Neural crest cell (in vitro differentiated cells): ENCODE measurements around the gene AFTPH. TPM values are rescaled to one million over a fixed set of nuclear protein-coding genes. Genes with fewer than 3 reads are reported as not detected.
A peak's percentile ranks its signal among the peaks of the same experiment; 100 is the strongest.

Source experiments
- DNase-seq: peaks from one replicate; pipeline ENCODE4 v3.0.0; 2021; ENCODE audit warnings: low read depth, mixed read lengths, low spot score
- H3K27ac Mint-ChIP-seq: one replicate; pipeline ENCODE4 v1.8.0; 2021; ENCODE audit warnings: mild to moderate bottlenecking, mixed read lengths; ENCODE audit not compliant: unreplicated experiment
- H3K27me3 Mint-ChIP-seq: 2 replicates; pipeline ENCODE4 v1.8.0; 2021; ENCODE audit warnings: low read depth, mild to moderate bottlenecking, mixed read lengths
- H3K36me3 Mint-ChIP-seq: 2 replicates; pipeline ENCODE4 v1.8.0; 2021; ENCODE audit warnings: low read depth, mild to moderate bottlenecking, mixed read lengths
- H3K4me1 Mint-ChIP-seq: 2 replicates; pipeline ENCODE4 v1.8.0; 2021; ENCODE audit warnings: mixed read lengths
- H3K4me3 Mint-ChIP-seq: one replicate; pipeline ENCODE4 v1.8.0; 2021; ENCODE audit warnings: mild to moderate bottlenecking, mixed read lengths
- H3K9me3 Mint-ChIP-seq: 2 replicates; pipeline ENCODE4 v1.8.0; 2021; ENCODE audit warnings: mixed read lengths
- total RNA-seq: library from RNA; stranded (reverse); gene quantifications from 2 replicates; pipeline ENCODE4 v1.2.1, GENCODE V29; 2021
- TF ChIP-seq, protein P1 (sequence below): fragments of 200-600 bp; sonication (generic); conservative IDR thresholded peaks from 2 replicates; pipeline ENCODE4 v1.5.0; 2021; ENCODE audit warnings: antibody characterized with exemption, mild to moderate bottlenecking

Gene AFTPH
- total RNA-seq, 1 donor from 2014 or later, result 17.3 TPM

DNA sequence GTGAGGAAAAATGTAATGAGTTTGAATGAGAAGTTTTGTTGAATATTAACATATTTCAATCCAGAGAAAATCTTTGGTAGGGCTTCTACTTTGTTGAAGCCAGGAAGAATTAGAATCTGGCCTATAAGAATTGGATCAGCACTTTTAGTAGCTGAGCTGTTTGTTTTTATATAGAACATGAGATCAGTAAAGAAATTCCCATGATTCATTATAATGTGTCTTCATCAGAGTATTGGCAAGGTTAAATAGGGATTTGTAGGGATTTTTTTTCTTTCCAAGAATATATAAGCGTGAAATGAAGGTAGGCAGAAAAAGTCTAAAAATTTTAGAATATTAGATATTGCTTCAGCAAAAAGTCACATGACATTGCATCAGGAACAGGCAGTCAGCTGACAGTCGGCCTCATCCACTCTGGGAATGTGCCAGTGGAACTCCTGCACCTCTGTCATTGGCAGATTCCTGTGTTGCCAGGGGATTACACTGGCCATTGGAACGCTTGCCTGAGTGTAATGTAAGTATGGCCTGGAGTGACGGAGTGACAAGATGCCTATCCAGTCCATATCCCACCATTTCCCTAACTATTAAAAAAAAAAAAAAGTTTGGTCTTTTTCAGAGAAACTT lies 69.0 kb downstream of the AFTPH start:
- H3K27me3 Mint-ChIP-seq, result no peaks in the 10 kb centered on the region
- no peaks in the 10 kb centered on the region for H3K9me3 Mint-ChIP-seq
- DNase-seq, result no peak
- H3K4me1 Mint-ChIP-seq, result no peaks in the 10 kb centered on the region
- TF ChIP-seq, protein P1, sequence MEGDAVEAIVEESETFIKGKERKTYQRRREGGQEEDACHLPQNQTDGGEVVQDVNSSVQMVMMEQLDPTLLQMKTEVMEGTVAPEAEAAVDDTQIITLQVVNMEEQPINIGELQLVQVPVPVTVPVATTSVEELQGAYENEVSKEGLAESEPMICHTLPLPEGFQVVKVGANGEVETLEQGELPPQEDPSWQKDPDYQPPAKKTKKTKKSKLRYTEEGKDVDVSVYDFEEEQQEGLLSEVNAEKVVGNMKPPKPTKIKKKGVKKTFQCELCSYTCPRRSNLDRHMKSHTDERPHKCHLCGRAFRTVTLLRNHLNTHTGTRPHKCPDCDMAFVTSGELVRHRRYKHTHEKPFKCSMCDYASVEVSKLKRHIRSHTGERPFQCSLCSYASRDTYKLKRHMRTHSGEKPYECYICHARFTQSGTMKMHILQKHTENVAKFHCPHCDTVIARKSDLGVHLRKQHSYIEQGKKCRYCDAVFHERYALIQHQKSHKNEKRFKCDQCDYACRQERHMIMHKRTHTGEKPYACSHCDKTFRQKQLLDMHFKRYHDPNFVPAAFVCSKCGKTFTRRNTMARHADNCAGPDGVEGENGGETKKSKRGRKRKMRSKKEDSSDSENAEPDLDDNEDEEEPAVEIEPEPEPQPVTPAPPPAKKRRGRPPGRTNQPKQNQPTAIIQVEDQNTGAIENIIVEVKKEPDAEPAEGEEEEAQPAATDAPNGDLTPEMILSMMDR, result no peak
- H3K36me3 Mint-ChIP-seq, result peaks cover 5% of the 10 kb centered on the region
- H3K27ac Mint-ChIP-seq, result no peak overlapping the region
- no peak overlapping the region for H3K4me3 Mint-ChIP-seq

DNA sequence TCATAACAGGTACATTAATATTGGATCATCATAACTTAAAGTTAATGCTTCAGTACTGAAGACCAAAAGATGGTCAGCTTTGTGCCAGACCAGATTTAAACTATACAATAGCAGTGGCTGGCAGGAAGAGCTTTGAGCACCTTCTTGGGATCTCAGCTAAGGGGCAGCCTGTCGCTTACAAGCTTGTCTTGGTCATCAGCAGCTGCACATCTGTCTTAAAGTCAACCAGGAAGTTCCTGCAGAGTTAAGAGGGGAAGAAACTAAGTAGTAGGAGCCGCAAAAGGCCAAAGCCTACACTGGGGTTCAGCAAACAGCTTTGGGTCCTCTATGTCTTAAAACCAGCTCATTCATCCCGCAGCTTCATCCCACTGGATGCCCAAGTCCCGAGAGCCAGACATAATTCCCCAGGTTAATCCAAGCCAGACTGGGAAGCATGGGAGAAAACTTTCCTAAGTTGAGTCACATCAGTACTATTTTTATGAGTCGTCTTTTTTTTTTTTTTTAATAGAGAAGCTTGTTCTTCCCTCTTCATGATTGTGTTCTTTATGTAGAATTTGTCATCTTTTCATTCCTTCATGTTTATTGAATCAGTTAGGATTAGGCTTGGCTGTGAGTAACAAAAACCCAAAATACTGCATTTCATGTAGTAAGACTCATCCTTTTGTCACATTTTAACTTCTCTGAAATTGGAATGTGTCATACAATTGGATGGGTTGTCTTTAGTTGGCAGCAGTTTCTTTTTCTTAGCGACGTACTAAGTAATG lies 70.3 kb downstream of the AFTPH start:
- H3K9me3 Mint-ChIP-seq, result no peaks in the 10 kb centered on the region
- H3K36me3 Mint-ChIP-seq, result peaks cover 2% of the 10 kb centered on the region
- TF ChIP-seq, protein P1, result no peak
- H3K27ac Mint-ChIP-seq, result peak overlapping the region; percentile 79
- no peak for DNase-seq
- no peaks in the 10 kb centered on the region for H3K4me1 Mint-ChIP-seq
- no peak overlapping the region for H3K4me3 Mint-ChIP-seq
- H3K27me3 Mint-ChIP-seq, result no peaks in the 10 kb centered on the region

- Mint-ChIP-seq H3K4me3 (no peak overlapping the region), H3K27ac (no peak overlapping the region), H3K27me3 (no peaks in the 10 kb centered on the region), H3K9me3 (no peaks in the 10 kb centered on the region), H3K36me3 (peaks cover 2% of the 10 kb centered on the region), H3K4me1 (no peaks in the 10 kb centered on the region)
- TF ChIP-seq, protein P1, result peak; percentile 33
- no peak for DNase-seq
These were observed 71.5 kb downstream of the AFTPH start for GRCh38 chr2:64595397-64596176.

DNA sequence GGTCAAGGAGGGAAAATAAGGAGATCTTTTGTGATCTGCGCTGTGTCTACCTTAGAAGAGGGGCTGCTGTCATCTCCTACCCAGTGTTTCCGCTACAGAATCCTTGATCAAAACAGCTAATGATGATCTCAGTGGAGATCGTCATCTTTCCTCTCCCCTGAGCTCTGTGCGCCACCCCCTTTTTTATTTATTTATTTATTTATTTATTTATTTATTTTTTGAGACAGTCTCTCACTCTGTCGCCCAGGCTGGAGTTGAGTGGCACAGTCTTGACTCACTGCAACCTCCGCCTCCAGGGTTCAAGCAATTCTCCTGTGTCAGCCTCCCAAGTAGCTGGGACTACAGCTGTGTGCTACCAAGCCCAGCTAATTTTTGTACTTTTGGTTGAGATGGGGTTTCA lies 74.1 kb downstream of the AFTPH start:
- Mint-ChIP-seq H3K4me1 (no peaks in the 10 kb centered on the region), H3K36me3 (no peaks in the 10 kb centered on the region), H3K27ac (no peak overlapping the region), H3K27me3 (no peaks in the 10 kb centered on the region), H3K9me3 (no peaks in the 10 kb centered on the region), H3K4me3 (no peak overlapping the region)
- TF ChIP-seq, protein P1, result no peak
- no peak for DNase-seq

- TF ChIP-seq, protein P1, result no peak
- no peak overlapping the region for H3K4me3 Mint-ChIP-seq
These were observed 75.3 kb downstream of the AFTPH start for GRCh38 chr2:64599469-64599868.

More at GRCh38 chr2:64599469-64599868, 75.3 kb downstream of the AFTPH start:
- peaks cover 4% of the 10 kb centered on the region for H3K9me3 Mint-ChIP-seq
- no peaks in the 10 kb centered on the region for H3K4me1 Mint-ChIP-seq
- no peaks in the 10 kb centered on the region for H3K27me3 Mint-ChIP-seq
- DNase-seq, result no peak
- H3K27ac Mint-ChIP-seq, result no peak overlapping the region
- H3K36me3 Mint-ChIP-seq, result no peaks in the 10 kb centered on the region
